Measurements from ENCODE around the gene GRK3. TPM values are rescaled to one million over a fixed set of nuclear protein-coding genes. Genes with fewer than 3 reads are reported as not detected.
"Not testable (repeated sequence)": the region's sequence is repeated elsewhere in the genome, so short reads cannot be mapped to it uniquely, and the experiment has no call there.

GRK3 gene
- polyA plus RNA-seq, 2 donors: 0.41 to 0.51 TPM

GRCh38 chr22:25613131-25613530 is 48.7 kb downstream of the GRK3 start:
- not testable (repeated sequence) for H3K27ac ChIP-seq (ENCODE audit: low read depth in 2 of 2, low read length in 1 of 2); H3K36me3 ChIP-seq (ENCODE audit: control insufficient read depth in 2 of 2, insufficient read depth in 2 of 2, low read length in 1 of 2); H3K4me1 ChIP-seq (ENCODE audit: control insufficient read depth in 2 of 2, insufficient read depth in 2 of 2, low read length in 1 of 2); H3K27me3 ChIP-seq (ENCODE audit: control insufficient read depth in 1 of 2, insufficient read depth in 2 of 2, low read length in 2 of 2); H3K4me3 ChIP-seq (ENCODE audit: low read depth in 1 of 2, low read length in 2 of 2); H3K9me3 ChIP-seq (ENCODE audit: control insufficient read depth in 2 of 2, insufficient read depth in 1 of 2, low read depth in 1 of 2, low read length in 1 of 2)
- WGBS, 2 donors: no CpG with 5 or more reads among the region's 3 CpGs

- 53 to 81% methylated on average over 3 of the region's 4 CpGs for WGBS, 2 donors
- not testable (repeated sequence) for H3K4me3 ChIP-seq (ENCODE audit: low read depth in 1 of 2, low read length in 2 of 2); H3K27me3 ChIP-seq (ENCODE audit: control insufficient read depth in 1 of 2, insufficient read depth in 2 of 2, low read length in 2 of 2); H3K9me3 ChIP-seq (ENCODE audit: control insufficient read depth in 2 of 2, insufficient read depth in 1 of 2, low read depth in 1 of 2, low read length in 1 of 2); H3K36me3 ChIP-seq (ENCODE audit: control insufficient read depth in 2 of 2, insufficient read depth in 2 of 2, low read length in 1 of 2); H3K27ac ChIP-seq (ENCODE audit: low read depth in 2 of 2, low read length in 1 of 2); H3K4me1 ChIP-seq (ENCODE audit: control insufficient read depth in 2 of 2, insufficient read depth in 2 of 2, low read length in 1 of 2)
These were observed 49.1 kb downstream of the GRK3 start for GRCh38 chr22:25613558-25613957.

GRCh38 chr22:25614791-25615190 is 50.3 kb downstream of the GRK3 start:
- H3K4me1 ChIP-seq (ENCODE audit: control insufficient read depth in 2 of 2, insufficient read depth in 2 of 2, low read length in 1 of 2); H3K9me3 ChIP-seq (ENCODE audit: control insufficient read depth in 2 of 2, insufficient read depth in 1 of 2, low read depth in 1 of 2, low read length in 1 of 2); H3K27ac ChIP-seq (ENCODE audit: low read depth in 2 of 2, low read length in 1 of 2); H3K4me3 ChIP-seq (ENCODE audit: low read depth in 1 of 2, low read length in 2 of 2); H3K36me3 ChIP-seq (ENCODE audit: control insufficient read depth in 2 of 2, insufficient read depth in 2 of 2, low read length in 1 of 2); H3K27me3 ChIP-seq (ENCODE audit: control insufficient read depth in 1 of 2, insufficient read depth in 2 of 2, low read length in 2 of 2): not testable (repeated sequence)
- WGBS, 2 donors: 49 to 63% methylated on average over 3 of the region's 3 CpGs

- H3K27ac ChIP-seq (ENCODE audit: low read depth in 2 of 2, low read length in 1 of 2): no peak overlapping the region
- H3K36me3 ChIP-seq (ENCODE audit: control insufficient read depth in 2 of 2, insufficient read depth in 2 of 2, low read length in 1 of 2): no peaks in the 10 kb centered on the region
- WGBS, 2 donors: 77 to 83% methylated on average over 7 of the region's 7 CpGs
- H3K9me3 ChIP-seq (ENCODE audit: control insufficient read depth in 2 of 2, insufficient read depth in 1 of 2, low read depth in 1 of 2, low read length in 1 of 2): no peaks in the 10 kb centered on the region
- H3K4me3 ChIP-seq (ENCODE audit: low read depth in 1 of 2, low read length in 2 of 2): no peak overlapping the region
- no peaks in the 10 kb centered on the region for H3K27me3 ChIP-seq (ENCODE audit: control insufficient read depth in 1 of 2, insufficient read depth in 2 of 2, low read length in 2 of 2)
- H3K4me1 ChIP-seq (ENCODE audit: control insufficient read depth in 2 of 2, insufficient read depth in 2 of 2, low read length in 1 of 2): peaks cover 0 to 2% of the 10 kb centered on the region in 2 donors
These were observed 57.5 kb downstream of the GRK3 start for GRCh38 chr22:25621986-25622385.

- Histone ChIP-seq H3K27ac (ENCODE audit: low read depth in 2 of 2, low read length in 1 of 2) (no peak overlapping the region), H3K4me3 (ENCODE audit: low read depth in 1 of 2, low read length in 2 of 2) (no peak overlapping the region), H3K36me3 (ENCODE audit: control insufficient read depth in 2 of 2, insufficient read depth in 2 of 2, low read length in 1 of 2) (no peaks in the 10 kb centered on the region), H3K4me1 (ENCODE audit: control insufficient read depth in 2 of 2, insufficient read depth in 2 of 2, low read length in 1 of 2) (peaks cover 0 to 2% of the 10 kb centered on the region in 2 donors), H3K27me3 (ENCODE audit: control insufficient read depth in 1 of 2, insufficient read depth in 2 of 2, low read length in 2 of 2) (no peaks in the 10 kb centered on the region), H3K9me3 (ENCODE audit: control insufficient read depth in 2 of 2, insufficient read depth in 1 of 2, low read depth in 1 of 2, low read length in 1 of 2) (no peaks in the 10 kb centered on the region)
- 69 to 88% methylated on average over 8 of the region's 8 CpGs for WGBS, 2 donors
These were observed 58.8 kb downstream of the GRK3 start for GRCh38 chr22:25623310-25623734.

GRCh38 chr22:25623851-25624250 is 59.4 kb downstream of the GRK3 start:
- H3K4me3 ChIP-seq (ENCODE audit: low read depth in 1 of 2, low read length in 2 of 2): no peak overlapping the region
- H3K4me1 ChIP-seq (ENCODE audit: control insufficient read depth in 2 of 2, insufficient read depth in 2 of 2, low read length in 1 of 2): peaks cover 0 to 2% of the 10 kb centered on the region in 2 donors
- H3K9me3 ChIP-seq (ENCODE audit: control insufficient read depth in 2 of 2, insufficient read depth in 1 of 2, low read depth in 1 of 2, low read length in 1 of 2): peaks cover 0 to 2% of the 10 kb centered on the region in 2 donors
- H3K36me3 ChIP-seq (ENCODE audit: control insufficient read depth in 2 of 2, insufficient read depth in 2 of 2, low read length in 1 of 2): no peaks in the 10 kb centered on the region
- no peaks in the 10 kb centered on the region for H3K27me3 ChIP-seq (ENCODE audit: control insufficient read depth in 1 of 2, insufficient read depth in 2 of 2, low read length in 2 of 2)
- WGBS, 2 donors: 93 to 95% methylated on average over 7 of the region's 7 CpGs
- H3K27ac ChIP-seq (ENCODE audit: low read depth in 2 of 2, low read length in 1 of 2): no peak overlapping the region

GRCh38 chr22:25624476-25624875 is 60.0 kb downstream of the GRK3 start:
- WGBS, 2 donors: 92 to 93% methylated on average over 6 of the region's 6 CpGs
- Histone ChIP-seq H3K36me3 (ENCODE audit: control insufficient read depth in 2 of 2, insufficient read depth in 2 of 2, low read length in 1 of 2) (no peaks in the 10 kb centered on the region), H3K27ac (ENCODE audit: low read depth in 2 of 2, low read length in 1 of 2) (no peak overlapping the region), H3K9me3 (ENCODE audit: control insufficient read depth in 2 of 2, insufficient read depth in 1 of 2, low read depth in 1 of 2, low read length in 1 of 2) (peaks cover 0 to 2% of the 10 kb centered on the region in 2 donors), H3K4me1 (ENCODE audit: control insufficient read depth in 2 of 2, insufficient read depth in 2 of 2, low read length in 1 of 2) (peaks cover 2 to 3% of the 10 kb centered on the region in 2 donors), H3K27me3 (ENCODE audit: control insufficient read depth in 1 of 2, insufficient read depth in 2 of 2, low read length in 2 of 2) (no peaks in the 10 kb centered on the region), H3K4me3 (ENCODE audit: low read depth in 1 of 2, low read length in 2 of 2) (no peak overlapping the region)

- not testable (repeated sequence) for H3K4me3 ChIP-seq (ENCODE audit: low read depth in 1 of 2, low read length in 2 of 2); H3K4me1 ChIP-seq (ENCODE audit: control insufficient read depth in 2 of 2, insufficient read depth in 2 of 2, low read length in 1 of 2); H3K36me3 ChIP-seq (ENCODE audit: control insufficient read depth in 2 of 2, insufficient read depth in 2 of 2, low read length in 1 of 2); H3K9me3 ChIP-seq (ENCODE audit: control insufficient read depth in 2 of 2, insufficient read depth in 1 of 2, low read depth in 1 of 2, low read length in 1 of 2); H3K27ac ChIP-seq (ENCODE audit: low read depth in 2 of 2, low read length in 1 of 2); H3K27me3 ChIP-seq (ENCODE audit: control insufficient read depth in 1 of 2, insufficient read depth in 2 of 2, low read length in 2 of 2)
- 84 to 87% methylated on average over 20 of the region's 20 CpGs for WGBS, 2 donors
These were observed 61.5 kb downstream of the GRK3 start for GRCh38 chr22:25625747-25626623.

GRCh38 chr22:25626624-25626990 is 62.1 kb downstream of the GRK3 start:
- H3K27me3 ChIP-seq (ENCODE audit: control insufficient read depth in 1 of 2, insufficient read depth in 2 of 2, low read length in 2 of 2): no peaks in the 10 kb centered on the region
- H3K4me1 ChIP-seq (ENCODE audit: control insufficient read depth in 2 of 2, insufficient read depth in 2 of 2, low read length in 1 of 2): peaks cover 2 to 5% of the 10 kb centered on the region in 2 donors
- 68 to 83% methylated on average over 4 of the region's 4 CpGs for WGBS, 2 donors
- H3K27ac ChIP-seq (ENCODE audit: low read depth in 2 of 2, low read length in 1 of 2): no peak overlapping the region
- no peak overlapping the region for H3K4me3 ChIP-seq (ENCODE audit: low read depth in 1 of 2, low read length in 2 of 2)
- H3K36me3 ChIP-seq (ENCODE audit: control insufficient read depth in 2 of 2, insufficient read depth in 2 of 2, low read length in 1 of 2): no peaks in the 10 kb centered on the region
- H3K9me3 ChIP-seq (ENCODE audit: control insufficient read depth in 2 of 2, insufficient read depth in 1 of 2, low read depth in 1 of 2, low read length in 1 of 2): peaks cover 0 to 2% of the 10 kb centered on the region in 2 donors

GRCh38 chr22:25627271-25627852 is 62.9 kb downstream of the GRK3 start:
- Histone ChIP-seq H3K4me1 (ENCODE audit: control insufficient read depth in 2 of 2, insufficient read depth in 2 of 2, low read length in 1 of 2) (peaks cover 0 to 5% of the 10 kb centered on the region in 2 donors), H3K27ac (ENCODE audit: low read depth in 2 of 2, low read length in 1 of 2) (no peak overlapping the region), H3K9me3 (ENCODE audit: control insufficient read depth in 2 of 2, insufficient read depth in 1 of 2, low read depth in 1 of 2, low read length in 1 of 2) (peaks cover 0 to 2% of the 10 kb centered on the region in 2 donors), H3K36me3 (ENCODE audit: control insufficient read depth in 2 of 2, insufficient read depth in 2 of 2, low read length in 1 of 2) (no peaks in the 10 kb centered on the region), H3K4me3 (ENCODE audit: low read depth in 1 of 2, low read length in 2 of 2) (no peak overlapping the region), H3K27me3 (ENCODE audit: control insufficient read depth in 1 of 2, insufficient read depth in 2 of 2, low read length in 2 of 2) (no peaks in the 10 kb centered on the region)
- WGBS, 2 donors: 25 to 39% methylated on average over 4 of the region's 4 CpGs

Data from esophagus (tissue), 2 donors.